T1000 (cell line): ENCODE results near the gene APCDD1L.
"Not testable (repeated sequence)": the region's sequence is repeated elsewhere in the genome, so short reads cannot be mapped to it uniquely, and the experiment has no call there.

Experiments
- DNase-seq: peaks from one replicate; lab custom pipeline; 2025; ENCODE audit warnings: mixed read lengths; lab: John Stamatoyannopoulos, UW

Gene APCDD1L

GRCh38 chr20:58416057-58416456 lies 99.1 kb downstream of the APCDD1L start:
- DNase-seq: no peak

- not testable (repeated sequence) for DNase-seq
These were observed 100.4 kb downstream of the APCDD1L start for GRCh38 chr20:58414786-58415185.

GRCh38 chr20:58414216-58414615 lies 101.0 kb downstream of the APCDD1L start:
- not testable (repeated sequence) for DNase-seq
